Myometrial cell (primary cell): ENCODE results near the gene NUTM2B. TPM values are rescaled to one million over a fixed set of nuclear protein-coding genes. Genes with fewer than 3 reads are reported as not detected.

ENCODE experiments used
- total RNA-seq: library from RNA; depleted of rRNA; stranded (reverse); fragments of >200 nt; gene quantifications from 2 replicates; pipeline ENCODE4 v1.2.3, GENCODE V29; 2015

Gene NUTM2B, protein sequence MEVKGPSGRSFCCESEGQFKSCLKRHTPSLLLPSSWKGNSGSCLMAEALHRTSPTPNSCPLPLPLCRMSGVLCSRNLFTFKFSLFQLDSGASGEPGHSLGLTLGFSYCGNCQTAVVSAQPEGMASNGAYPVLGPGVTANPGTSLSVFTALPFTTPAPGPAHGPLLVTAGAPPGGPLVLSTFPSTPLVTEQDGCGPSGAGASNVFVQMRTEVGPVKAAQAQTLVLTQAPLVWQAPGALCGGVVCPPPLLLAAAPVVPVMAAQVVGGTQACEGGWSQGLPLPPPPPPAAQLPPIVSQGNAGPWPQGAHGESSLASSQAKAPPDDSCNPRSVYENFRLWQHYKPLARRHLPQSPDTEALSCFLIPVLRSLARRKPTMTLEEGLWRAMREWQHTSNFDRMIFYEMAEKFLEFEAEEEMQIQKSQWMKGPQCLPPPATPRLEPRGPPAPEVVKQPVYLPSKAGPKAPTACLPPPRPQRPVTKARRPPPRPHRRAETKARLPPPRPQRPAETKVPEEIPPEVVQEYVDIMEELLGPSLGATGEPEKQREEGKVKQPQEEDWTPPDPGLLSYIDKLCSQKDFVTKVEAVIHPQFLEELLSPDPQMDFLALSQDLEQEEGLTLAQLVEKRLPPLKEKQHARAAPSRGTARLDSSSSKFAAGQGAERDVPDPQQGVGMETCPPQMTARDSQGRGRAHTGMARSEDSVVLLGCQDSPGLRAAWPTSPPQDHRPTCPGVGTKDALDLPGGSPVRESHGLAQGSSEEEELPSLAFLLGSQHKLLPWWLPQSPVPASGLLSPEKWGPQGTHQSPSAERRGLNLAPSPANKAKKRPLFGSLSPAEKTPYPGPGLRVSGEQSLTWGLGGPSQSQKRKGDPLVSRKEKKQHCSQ
- total RNA-seq, result 0.29 TPM in 1 of 2 replicates, not detected in the other

DNA sequence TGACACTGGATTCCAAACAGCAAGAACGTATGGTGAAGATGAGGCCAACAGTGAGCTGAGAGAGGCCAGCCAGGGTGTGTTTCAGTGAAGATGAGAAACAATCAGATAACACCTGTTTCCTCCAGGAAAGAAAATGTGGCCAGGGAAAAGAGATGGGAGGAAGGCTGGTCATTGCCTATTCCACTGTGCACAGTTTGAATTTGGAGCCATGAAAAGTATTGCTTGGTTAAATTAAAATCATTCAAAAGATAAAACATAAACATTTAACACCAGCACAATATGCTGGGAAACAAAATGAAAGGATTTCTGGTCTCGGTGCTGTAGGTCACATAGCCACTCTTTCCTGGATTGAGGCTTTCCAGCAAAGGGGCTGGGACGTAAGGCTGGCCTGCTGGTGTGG lies at the start of gene NUTM2B:
Gene NUTM2B, plus strand, starts transcription at position 301 of the 400 bp plus-strand sequence. CDS start 383 bp downstream, outside the sequence.

Other genes starting within 250 kb of the NUTM2B start
- 0.29 and 0.53 TPM in 2 replicates for gene EIF5AL1, start 190.7 kb upstream of the NUTM2B start, total RNA-seq
- gene SFTPA2, start 142.8 kb upstream of the NUTM2B start, total RNA-seq, result not detected in 2 replicates
- gene SFTPA1, start 92.3 kb upstream of the NUTM2B start, total RNA-seq, result not detected in 2 replicates
- gene NUTM2E, start 123.5 kb downstream of the NUTM2B start, total RNA-seq, result not detected in 2 replicates
- gene SFTPD, start 245.9 kb downstream of the NUTM2B start, total RNA-seq, result not detected in 2 replicates